Stimulated activated CD4-positive, alpha-beta T cell treated with anti-CD3 and anti-CD28 coated beads, Interleukin-1b, Interleukin-23, amount 100 ng/mL, for 48 hours (primary cell): ENCODE measurements around the gene THBS3.

Experiments used
- DNase-seq: peaks from one replicate; pipeline ENCODE4 v3.0.0-alpha.2; 2020

THBS3 gene

DNA sequence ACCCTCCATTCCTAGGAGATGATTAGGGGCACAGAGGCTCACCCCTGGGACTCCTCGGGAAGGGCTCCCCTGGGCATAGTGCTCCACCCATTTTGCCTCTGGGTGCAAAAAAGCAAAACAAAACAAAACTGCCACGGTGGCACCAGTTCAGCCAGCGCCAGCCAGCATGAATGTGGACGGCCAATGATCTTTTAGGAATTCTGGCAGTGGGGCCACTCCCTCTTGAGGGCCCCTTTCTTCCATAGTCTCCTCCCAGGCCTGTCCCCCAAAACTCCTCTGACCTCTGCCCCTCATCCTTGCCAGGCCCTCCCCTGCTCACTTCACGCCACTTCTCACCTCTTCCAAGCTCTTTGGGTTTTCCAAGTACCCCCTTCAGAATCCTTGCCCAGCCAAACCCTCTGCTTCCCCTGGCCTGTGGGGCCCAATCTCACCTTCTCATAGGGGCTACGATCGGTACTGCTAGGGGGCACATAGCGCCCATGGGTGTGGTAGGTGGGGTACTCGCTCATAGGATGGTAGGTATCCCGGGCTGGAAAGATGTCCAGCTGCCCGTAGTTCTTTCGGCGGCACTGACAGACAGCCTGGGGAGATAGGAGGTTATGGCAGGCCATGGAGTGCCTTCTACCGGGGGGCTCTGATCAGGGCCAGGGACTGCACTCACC, 20.8 kb downstream of the THBS3 start:
- DNase-seq, result no peak

DNA sequence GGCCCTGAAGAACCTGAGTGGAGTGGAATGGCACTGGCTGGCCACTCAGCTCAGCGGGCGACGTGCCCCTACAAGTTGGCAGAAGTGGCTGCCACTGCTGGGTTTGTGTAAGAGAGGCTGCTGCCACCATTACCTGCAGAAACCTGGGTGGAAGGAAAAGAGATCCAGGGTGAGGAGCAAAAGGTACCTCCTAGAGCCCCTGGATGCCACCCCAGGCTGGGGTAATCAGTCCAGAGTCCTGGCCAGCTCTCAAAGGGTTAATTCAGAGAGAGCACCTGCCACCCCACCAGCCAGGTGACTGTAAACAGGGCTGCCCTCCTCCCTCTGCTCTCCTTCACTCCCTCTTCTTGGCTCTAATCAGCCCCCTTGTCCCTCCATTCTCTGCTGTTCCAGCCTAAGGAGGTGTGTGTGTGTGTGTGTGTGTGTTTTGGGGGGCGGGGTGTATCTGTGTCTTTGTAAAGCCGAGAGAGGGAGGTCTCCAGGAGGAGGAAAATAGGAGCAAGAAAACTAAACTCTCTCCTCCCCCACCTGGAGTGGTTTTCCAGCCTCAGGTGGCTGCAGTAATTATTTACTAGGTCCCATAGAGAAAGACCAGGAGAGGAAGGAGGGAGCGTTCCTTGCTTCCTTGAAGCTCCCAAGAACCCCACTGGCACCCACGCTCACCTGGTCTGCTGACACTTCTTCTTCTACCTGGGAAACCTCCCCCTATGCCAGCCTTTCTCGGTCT, 21.5 kb downstream of the THBS3 start:
- DNase-seq, result no peak

DNA sequence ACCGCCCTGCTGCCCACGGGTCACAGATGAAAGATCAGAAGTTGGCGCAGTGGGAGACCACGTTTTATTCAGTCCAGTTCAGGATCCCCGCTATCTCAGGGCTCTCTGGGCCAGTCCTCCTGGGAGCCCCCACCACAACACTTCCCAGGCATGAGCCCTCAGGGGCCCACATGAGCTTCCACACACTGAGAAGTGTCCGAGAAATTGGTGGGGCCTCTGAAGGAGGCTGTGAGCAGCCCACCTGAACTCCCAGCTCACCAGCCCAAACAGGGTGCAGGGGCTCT, 22.0 kb downstream of the THBS3 start:
- DNase-seq, result no peak

DNA sequence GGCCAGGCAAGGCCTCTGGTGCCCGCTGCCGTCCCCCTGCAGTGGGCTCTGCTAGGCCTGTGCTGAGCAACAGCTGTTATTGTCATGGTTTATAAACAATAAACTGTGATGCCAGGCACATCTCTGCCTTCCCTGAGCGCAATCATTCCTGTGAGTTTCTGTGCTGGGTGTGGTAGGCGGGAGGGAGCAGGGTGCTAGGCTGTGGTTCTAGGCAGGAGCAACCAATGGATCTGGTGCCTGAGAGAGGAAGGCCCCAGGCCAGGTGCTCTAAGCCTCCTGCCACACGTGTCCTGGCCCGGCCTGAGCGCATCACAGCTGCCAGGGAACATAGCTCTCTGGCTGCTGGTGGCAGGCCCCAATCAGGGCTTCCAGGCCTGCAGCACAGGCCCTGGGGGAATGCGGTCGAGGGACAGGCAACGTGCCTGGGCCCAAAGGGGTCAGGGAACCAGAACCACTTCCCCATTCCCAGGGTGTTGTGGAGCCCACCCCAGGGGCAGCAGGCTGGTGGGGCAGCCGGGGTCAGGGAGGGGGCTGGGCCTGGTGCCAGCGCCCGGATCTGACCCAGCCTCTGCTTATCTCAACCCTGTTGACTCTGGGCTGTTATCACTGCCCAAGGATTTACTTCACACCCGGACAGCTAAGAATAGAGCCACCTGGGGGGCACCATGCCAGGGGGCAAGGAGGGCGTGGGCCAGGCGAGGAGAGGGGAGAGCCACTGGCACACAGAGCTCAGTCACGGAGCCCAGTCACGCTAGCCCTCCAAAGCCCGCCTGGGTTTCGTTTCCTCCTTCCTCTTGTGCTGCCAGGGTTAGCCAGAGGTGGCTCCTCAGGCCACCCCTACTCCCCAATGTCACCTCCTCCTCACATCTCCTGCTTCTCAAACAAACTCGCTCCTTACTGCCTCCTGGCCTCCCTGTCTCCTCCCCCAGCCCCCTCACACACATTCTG, 22.6 kb downstream of the THBS3 start:
- DNase-seq, result no peak

DNA sequence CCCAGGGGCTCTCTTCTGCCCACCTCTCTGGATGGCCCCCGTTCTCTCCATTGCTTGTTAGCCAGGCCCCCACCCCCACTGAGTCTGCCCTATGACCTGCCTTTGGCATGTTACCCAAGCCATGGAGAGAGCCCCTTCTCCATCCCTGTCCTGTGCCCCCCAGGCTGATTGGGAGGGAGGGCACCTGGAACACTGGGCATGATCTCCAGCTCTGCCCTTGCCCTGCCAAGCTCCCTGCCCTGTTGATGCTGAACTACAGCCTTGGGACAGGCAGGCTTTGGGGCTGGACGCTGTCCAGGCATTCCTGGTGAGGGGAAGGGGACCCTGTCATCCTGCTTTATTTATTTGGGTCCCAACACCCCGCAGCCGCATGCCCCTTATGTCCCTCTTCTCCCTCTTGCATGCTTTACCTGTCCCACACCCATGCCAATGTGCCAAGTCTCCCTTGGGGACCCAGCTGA, 23.3 kb downstream of the THBS3 start:
- DNase-seq, result no peak

DNA sequence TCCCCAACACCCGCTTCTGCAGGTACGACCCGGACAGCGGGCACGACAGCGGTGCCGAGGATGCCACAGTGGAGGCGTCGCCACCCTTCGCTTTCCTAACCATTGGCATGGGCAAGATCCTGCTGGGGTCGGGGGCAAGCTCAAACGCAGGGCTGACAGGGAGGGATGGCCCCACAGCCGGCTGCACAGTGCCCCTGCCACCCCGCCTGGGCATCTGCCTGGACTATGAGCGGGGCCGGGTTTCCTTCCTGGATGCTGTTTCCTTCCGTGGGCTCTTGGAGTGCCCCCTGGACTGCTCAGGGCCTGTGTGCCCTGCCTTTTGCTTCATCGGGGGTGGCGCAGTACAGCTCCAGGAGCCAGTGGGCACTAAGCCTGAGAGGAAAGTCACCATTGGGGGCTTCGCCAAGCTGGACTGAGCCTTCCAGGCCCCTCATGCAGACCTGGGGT, 23.9 kb downstream of the THBS3 start:
- no peak for DNase-seq

DNA sequence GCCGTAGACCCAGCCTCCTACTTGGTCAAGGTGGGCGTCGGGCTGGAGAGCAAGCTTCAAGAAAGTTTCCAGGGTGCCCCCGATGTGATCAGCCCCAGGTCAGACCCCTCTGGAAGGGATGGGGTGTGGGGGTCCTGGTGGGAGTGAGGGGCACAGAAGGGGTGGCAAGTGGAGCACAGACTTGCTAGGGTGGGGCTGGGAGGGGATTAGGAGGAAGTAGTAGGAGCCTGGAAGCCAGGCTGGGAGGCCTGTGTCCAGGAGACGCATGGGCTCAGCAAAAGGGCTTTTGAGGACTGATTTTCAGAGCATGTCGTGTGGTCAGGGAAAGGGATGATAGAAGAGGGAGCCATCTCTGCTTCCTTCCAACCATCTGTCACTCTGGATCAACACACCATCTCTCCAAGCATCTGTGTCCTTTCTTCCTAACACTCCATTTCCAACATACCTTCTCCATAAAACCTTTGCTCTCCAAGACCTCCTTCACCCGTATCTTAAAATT, 25.6 kb downstream of the THBS3 start:
- no peak for DNase-seq

DNA sequence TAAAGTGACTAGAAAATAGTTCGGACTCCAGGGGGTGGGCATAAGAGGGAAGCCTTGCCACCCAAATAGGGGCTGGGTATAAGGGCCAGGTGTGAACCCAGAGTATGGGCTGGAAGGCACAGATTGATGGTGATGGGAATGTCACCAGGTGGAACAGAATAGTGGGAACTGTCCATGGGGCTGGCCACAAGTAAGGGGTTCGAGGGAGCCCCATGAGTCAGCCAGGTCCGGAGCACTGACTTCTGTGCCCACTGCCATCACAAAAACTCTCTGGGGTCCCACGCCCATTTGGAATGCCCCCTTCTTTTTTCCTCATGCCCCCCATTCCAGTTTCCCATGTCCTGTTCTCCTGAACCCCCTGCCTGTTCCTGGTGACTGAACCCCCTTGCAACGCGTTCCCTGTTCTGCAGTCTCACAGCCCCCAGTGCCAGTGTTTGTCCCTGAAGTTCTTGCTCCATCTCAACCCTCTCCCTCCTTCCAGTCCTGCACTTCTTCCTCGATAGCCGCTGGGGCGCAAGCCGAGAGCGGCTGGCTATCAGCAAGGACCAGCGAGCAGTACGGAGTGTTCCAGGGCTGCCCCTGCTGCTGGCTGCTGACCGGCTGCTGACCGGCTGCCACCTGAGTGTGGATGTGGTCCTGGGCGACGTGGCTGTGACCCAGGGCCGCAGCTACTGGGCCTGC, 26.2 kb downstream of the THBS3 start:
- no peak for DNase-seq

DNA sequence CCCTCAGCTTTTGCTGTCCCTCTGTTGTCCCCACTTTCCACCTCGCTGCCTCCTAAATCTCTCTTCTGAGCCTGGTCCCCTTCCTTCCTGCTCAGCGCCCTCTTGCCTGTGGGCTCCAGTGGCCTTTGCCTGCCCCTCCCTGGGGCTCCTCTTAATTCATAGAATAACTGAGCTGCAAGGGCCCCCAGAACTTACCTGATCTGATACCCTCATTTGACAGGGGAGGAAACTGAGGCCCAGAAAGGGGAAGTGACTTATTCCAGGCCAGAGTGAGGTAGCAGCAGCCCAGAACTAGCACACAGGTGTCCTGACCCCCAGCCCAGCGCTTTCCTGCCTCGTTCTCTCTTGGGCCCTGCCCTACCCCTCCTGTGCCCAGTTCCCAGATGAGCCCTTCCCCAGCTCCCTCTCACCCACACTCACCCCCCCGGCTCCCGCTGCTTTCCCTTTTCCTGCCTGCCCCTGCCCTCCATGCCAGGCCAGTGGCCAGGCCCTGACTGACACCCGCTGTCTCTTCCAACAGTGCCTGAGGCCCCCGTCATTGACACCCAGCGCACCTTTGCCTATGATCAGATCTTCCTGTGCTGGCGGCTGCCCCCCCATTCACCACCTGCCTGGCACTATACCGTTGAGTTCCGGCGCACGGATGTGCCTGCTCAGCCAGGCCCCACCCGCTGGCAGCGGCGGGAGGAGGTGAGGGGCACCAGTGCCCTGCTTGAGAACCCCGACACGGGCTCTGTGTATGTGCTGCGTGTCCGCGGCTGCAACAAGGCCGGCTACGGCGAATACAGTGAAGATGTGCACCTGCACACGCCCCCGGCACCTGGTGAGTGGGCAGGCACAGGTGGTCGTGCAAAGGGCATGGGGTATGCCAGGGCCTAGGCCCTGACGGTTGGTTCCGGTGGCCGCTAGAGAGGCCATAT, 28.3 kb downstream of the THBS3 start:
- DNase-seq, result no peak

DNA sequence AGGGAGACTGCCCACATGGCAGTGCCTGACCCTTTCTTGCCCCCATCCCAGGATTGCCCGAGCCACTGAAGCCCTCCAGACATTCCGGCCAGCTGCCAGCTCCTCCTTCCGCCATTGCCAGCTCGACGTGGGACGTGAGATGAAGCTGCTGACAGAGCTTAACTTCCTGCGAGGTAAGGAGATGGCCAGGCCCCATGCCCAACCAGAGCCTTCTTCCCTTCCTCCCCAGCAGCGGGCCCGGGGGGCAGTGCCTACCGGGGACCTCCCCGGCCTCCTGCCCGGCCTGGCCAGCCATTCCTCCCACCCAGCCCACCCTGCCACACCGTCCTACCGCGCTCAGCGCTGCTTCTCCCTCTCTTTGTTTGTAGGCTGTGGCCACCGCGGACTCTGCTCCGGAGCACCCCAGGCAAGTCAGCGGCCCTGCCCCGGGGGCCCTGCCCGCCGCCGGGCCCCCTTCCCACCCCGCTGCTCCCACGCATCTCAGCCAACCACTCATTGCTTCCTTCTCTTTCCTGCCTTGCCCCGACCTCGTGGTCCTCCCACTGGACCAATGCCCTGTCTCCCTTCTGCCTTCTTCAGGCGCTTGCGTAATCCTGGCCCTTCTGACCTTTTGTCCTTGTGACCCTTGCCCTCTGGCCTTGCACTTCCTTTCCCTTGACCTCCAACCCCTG, 29.1 kb downstream of the THBS3 start:
- DNase-seq, result no peak

DNA sequence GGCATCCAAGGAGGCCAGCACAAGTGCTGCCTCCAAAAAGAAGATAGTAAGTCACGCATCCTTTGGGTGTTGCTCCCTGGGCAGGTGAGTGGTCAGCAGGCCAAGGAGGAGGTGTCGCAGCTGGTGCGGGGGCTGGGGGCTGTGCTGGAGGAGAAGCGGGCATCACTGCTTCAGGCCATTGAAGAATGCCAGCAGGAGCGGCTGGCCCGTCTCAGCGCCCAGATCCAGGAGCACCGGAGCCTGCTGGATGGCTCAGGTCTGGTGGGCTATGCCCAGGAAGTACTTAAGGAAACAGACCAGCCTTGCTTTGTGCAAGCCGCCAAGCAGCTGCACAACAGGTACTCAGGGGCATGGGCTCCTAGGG, 29.8 kb downstream of the THBS3 start:
- no peak for DNase-seq

DNA sequence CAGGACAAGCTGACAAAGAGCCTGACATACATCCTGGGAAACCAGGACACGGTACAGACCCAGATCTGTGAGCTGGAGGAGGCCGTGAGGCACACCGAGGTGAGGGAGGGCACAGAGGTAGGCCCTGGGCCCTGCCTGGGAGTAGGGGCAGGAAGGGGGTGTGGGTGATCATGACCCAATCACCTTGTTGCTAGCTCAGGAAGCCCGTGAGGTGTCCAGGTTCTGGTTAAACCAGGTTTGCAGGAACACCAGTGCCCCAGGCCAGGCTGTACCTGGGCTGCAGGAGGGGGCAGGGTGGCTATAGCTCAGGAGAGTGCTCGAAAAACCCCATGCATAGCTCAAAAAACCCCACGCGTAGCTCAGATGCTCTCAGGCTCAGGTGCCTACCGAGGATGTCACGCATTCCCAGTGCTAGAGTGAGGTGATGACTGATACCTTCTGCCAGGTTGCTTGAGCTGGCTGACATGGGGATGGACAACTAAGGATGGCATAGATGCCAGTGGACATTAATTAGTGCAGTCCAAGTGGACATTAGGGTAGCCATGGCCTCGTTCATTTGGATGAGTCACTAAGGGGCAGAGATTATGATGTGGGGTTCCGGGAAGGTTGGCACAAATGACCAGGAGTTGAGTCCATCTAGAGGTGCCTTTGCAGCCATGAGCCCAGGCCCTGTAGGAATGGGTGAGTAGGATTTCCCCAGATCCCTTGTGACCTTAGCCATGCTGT, 30.3 kb downstream of the THBS3 start:
- DNase-seq, result no peak

DNA sequence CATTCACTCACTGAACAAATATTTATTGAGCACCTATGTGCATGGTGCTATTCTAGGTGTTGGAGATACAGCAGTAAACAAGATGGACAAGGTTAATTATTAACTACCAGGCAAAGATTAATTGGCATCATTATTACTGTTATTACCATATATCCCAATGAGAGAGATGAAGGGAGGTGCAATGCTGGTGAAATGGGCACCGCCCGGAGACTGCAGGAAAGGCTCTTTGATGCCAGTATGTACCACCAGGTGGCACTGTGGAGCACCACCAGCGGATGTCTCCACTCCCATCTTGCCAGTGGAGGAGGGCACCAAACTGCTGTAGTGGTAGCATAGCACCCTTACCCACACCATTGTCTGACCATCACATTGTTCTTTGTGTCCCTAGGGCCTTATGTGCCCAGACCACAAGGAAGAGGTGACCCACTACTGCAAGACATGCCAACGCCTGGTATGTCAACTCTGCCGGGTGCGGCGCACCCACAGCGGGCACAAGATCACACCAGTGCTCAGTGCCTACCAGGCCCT, 31.1 kb downstream of the THBS3 start:
- DNase-seq, result peak; percentile 81

DNA sequence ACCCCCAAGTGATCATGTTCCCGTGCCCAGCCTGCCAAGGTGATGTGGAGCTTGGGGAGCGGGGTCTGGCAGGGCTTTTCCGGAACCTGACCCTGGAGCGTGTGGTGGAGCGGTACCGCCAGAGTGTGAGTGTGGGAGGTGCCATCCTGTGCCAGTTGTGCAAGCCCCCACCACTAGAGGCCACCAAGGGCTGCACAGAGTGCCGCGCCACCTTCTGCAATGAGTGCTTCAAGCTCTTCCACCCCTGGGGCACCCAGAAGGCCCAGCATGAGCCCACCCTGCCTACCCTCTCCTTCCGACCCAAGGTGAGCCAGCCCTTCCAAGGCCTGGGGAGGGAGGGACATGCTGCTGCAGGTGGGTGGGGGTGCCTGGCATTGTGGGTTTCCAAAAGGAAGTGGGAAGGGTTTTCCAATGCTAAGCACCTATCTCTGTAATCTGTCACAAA, 31.7 kb downstream of the THBS3 start:
- DNase-seq, result no peak

DNA sequence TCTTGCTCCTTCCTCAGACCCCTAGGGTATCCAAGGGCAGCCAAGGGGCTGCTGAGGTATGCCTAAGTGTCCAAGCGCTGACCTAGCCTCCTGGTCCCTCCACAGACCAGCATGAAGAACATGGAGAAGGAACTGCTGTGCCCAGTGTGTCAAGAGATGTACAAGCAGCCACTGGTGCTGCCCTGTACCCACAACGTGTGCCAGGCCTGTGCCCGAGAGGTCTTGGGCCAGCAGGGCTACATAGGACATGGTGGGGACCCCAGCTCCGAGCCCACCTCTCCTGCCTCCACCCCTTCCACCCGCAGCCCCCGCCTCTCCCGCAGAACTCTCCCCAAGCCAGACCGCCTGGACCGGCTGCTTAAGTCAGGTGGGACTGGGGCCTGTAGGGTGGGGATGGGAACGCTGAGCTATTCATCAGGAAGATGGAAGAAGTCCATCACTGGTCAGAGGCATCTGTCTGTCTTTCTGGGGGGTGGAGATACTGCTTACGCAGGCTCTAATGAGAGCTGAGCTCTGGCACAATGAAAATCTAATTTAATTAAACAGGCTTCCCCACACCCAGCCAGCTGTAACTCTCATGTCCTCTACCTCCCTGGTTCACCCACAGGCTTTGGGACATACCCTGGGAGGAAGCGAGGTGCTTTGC, 32.3 kb downstream of the THBS3 start:
- no peak for DNase-seq

DNA sequence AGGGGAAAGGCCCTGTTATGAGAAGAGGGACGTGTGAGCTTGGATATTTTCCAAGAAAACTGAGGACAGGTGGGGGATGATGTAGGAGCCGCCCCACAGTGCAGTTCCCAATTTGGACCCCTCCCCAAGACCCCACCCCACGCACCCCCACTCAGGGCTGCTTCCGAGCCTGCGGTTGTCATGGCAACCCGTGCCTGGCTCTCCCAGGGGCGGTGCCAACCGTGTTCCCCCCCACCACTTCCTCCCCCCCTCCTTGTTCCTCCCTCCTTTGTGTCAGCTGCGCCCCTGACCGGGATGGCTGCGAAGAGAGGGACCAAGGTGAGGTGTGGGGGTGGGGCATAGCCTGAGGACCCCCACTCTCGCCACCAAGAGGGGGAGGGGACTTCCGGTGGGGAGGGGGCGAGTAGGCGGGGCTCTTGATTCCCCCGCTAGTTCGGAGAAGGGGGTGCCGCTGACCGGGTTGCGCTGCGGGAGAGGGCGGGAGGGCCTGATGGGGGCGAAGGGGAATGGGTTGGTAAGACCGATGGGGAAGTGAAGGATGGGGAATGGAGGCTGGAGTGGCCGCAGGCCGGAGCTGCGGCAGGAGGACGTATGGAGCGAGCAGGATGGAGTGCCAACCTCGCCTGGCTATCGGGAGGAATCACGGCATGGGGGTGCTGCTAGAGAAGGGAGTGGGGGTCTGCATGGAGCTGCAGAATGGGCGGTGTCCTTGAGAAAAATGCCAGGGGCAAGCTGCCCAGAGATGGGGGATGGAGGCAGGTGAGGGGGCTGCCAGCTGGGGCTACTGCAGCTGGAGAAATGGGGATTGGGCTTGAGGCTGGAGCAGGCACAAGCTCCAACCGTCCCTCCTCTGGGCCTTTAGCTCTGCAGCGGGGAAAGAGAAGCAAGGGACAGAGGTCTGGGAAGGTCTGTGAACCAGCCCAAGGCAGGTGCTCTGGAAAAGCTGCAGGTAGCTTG, 33.1 kb downstream of the THBS3 start:
- peak; percentile 55 for DNase-seq

DNA sequence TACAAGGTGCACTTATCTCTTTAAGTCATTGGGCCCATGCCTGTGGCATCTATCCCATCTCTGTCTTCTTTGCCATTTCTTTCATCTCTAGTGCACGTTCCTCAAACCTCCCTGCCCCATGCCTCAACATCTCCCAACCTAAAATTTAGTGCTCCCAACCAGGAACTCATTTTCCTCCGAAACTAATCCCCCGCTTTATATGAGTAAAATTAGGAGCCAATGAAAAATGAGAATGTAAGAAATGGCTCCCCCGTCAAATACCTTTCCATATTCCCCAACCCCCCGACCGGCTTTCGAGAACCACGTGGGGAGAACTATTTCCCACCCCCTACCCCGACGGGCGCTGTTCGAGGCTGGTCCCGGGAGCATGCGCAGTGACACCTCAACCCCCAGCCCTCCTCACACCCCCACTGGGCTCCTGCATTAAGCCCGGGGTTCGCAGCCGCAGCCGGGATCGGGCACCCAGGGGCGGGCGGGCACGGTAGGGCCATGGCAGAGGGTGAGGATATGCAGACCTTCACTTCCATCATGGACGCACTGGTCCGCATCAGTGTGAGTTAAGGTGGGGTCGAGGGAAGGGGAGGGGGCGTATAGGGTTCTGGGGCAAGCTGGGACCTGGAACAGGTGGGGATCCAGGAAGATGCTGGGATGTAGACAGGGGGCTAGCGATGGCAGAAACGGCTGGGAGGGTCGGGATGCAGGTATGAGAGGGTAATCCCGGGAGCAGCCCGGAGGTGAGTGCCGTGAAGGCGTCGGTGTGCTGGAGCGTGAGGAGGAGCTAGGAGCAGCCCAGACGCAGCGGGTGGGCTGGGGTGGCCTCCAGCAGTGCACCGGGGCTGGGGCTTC, 34.0 kb downstream of the THBS3 start, which contains the start of gene TRIM46:
TRIM46 (plus strand) TSS at position 372 of the 846 bp plus-strand sequence; CDS start at position 490, 118 bp downstream.
- DNase-seq, result peak; percentile 78
